KMS-11 (cell line): ENCODE results near the gene TP53AIP1.

Experiments
- H2AFZ ChIP-seq: fragments of 200-600 bp; sonication (generic); 2 replicates; pipeline ENCODE4 v1.6.1; 2016; ENCODE audit warnings: antibody characterized with exemption, mixed run types, low read depth
- H3K27ac ChIP-seq: fragments of 200-600 bp; sonication (generic); 2 replicates; pipeline ENCODE4 v1.6.1; 2016; ENCODE audit warnings: mild to moderate bottlenecking, mixed run types
- H3K27me3 ChIP-seq: fragments of 200-600 bp; sonication (generic); 2 replicates; pipeline ENCODE4 v1.6.1; 2017; ENCODE audit warnings: mild to moderate bottlenecking, low read depth, mixed run types, moderate library complexity; ENCODE audit not compliant: insufficient read depth
- H3K36me3 ChIP-seq: fragments of 200-600 bp; sonication (generic); 2 replicates; pipeline ENCODE4 v1.6.1; 2017; ENCODE audit warnings: mild to moderate bottlenecking, mixed run types; ENCODE audit not compliant: insufficient read depth
- H3K4me1 ChIP-seq: fragments of 200-600 bp; sonication (generic); 2 replicates; pipeline ENCODE4 v1.6.1; 2016; ENCODE audit warnings: mild to moderate bottlenecking, low read depth, mixed run types; ENCODE audit not compliant: poor library complexity, severe bottlenecking
- H3K4me2 ChIP-seq: fragments of 200-600 bp; sonication (generic); 2 replicates; pipeline ENCODE4 v1.7.0; 2016; ENCODE audit warnings: mild to moderate bottlenecking, mixed run types
- H3K4me3 ChIP-seq: fragments of 200-600 bp; sonication (generic); IDR thresholded peaks from 2 replicates; pipeline ENCODE4 v1.6.1; 2017; ENCODE audit warnings: low read depth, low read length, mixed read lengths; ENCODE audit not compliant: insufficient read depth
- H3K79me2 ChIP-seq: fragments of 200-600 bp; sonication (generic); 2 replicates; pipeline ENCODE4 v1.6.1; 2016; ENCODE audit warnings: low read depth, mixed run types; ENCODE audit not compliant: insufficient read depth
- H3K9ac ChIP-seq: fragments of 200-600 bp; sonication (generic); 2 replicates; pipeline ENCODE4 v1.6.1; 2016; ENCODE audit warnings: mild to moderate bottlenecking, mixed run types
- H4K20me1 ChIP-seq: fragments of 200-600 bp; sonication (generic); 2 replicates; pipeline ENCODE4 v1.6.1; 2016; ENCODE audit warnings: mild to moderate bottlenecking, mixed run types; ENCODE audit not compliant: insufficient read depth
- CTCF ChIP-seq: fragments of 200-600 bp; sonication (generic); conservative IDR thresholded peaks from 2 replicates; pipeline ENCODE4 v1.6.1; 2017; ENCODE audit warnings: low read depth, mild to moderate bottlenecking, antibody characterized with exemption, low read length, moderate library complexity, mixed read lengths

The TP53AIP1 gene

GRCh38 chr11:128953151-128953550 lies 10.5 kb upstream of the TP53AIP1 start:
- no peaks in the 10 kb centered on the region for H3K4me1 ChIP-seq
- H3K79me2 ChIP-seq, result no peaks in the 10 kb centered on the region
- no peaks in the 10 kb centered on the region for H4K20me1 ChIP-seq
- no peaks in the 10 kb centered on the region for H3K36me3 ChIP-seq
- no peak overlapping the region for H3K27ac ChIP-seq
- H3K27me3 ChIP-seq, result no peaks in the 10 kb centered on the region
- H2AFZ ChIP-seq, result no peak overlapping the region
- H3K4me2 ChIP-seq, result no peak overlapping the region
- no peak overlapping the region for H3K4me3 ChIP-seq
- no peak overlapping the region for H3K9ac ChIP-seq
- TF ChIP-seq CTCF, result no peak

GRCh38 chr11:128949791-128950454 lies 7.3 kb upstream of the TP53AIP1 start:
- Histone ChIP-seq H3K27me3 (no peaks in the 10 kb centered on the region), H3K36me3 (no peaks in the 10 kb centered on the region), H3K9ac (no peak overlapping the region), H3K4me1 (no peaks in the 10 kb centered on the region), H3K4me3 (no peak overlapping the region), H3K4me2 (no peak overlapping the region), H3K79me2 (no peaks in the 10 kb centered on the region), H3K27ac (no peak overlapping the region), H2AFZ (no peak overlapping the region), H4K20me1 (no peaks in the 10 kb centered on the region)
- no peak for TF ChIP-seq CTCF

- H4K20me1 ChIP-seq, result no peaks in the 10 kb centered on the region
- H3K27ac ChIP-seq, result no peak overlapping the region
- no peaks in the 10 kb centered on the region for H3K27me3 ChIP-seq
- no peaks in the 10 kb centered on the region for H3K36me3 ChIP-seq
- no peak overlapping the region for H3K4me2 ChIP-seq
- H3K4me1 ChIP-seq, result no peaks in the 10 kb centered on the region
- H3K4me3 ChIP-seq, result no peak overlapping the region
- TF ChIP-seq CTCF, result no peak
- H3K9ac ChIP-seq, result no peak overlapping the region
- no peak overlapping the region for H2AFZ ChIP-seq
- no peaks in the 10 kb centered on the region for H3K79me2 ChIP-seq
Measured at GRCh38 chr11:128948583-128948982, 5.9 kb upstream of the TP53AIP1 start.

- Histone ChIP-seq H3K4me1 (no peaks in the 10 kb centered on the region), H3K27me3 (no peaks in the 10 kb centered on the region), H3K36me3 (no peaks in the 10 kb centered on the region), H3K9ac (no peak overlapping the region), H3K27ac (no peak overlapping the region), H3K4me2 (no peak overlapping the region), H3K79me2 (no peaks in the 10 kb centered on the region), H3K4me3 (no peak overlapping the region), H2AFZ (no peak overlapping the region), H4K20me1 (no peaks in the 10 kb centered on the region)
- TF ChIP-seq CTCF, result no peak
Measured at GRCh38 chr11:128947773-128948172, 5.1 kb upstream of the TP53AIP1 start.
